Natural killer cell (primary cell): ENCODE data around the gene PLEKHA8. TPM values are rescaled to one million over a fixed set of nuclear protein-coding genes. Genes with fewer than 3 reads are reported as not detected.
A peak's percentile ranks its signal among the peaks of the same experiment; 100 is the strongest.

ENCODE experiments used
- ATAC-seq, 3 donors: fragments of 150-1000 bp in 2 of 3; fragments of 200-7000 bp in 1 of 3; cut with Tn5 transposase; 1 replicate in 1 of 3; 2 replicates in 2 of 3; pipeline ENCODE4 v1.10.0; 2021; ENCODE audit warnings: mild to moderate bottlenecking in 2 of 3, moderate library complexity in 2 of 3
- DNase-seq, 2 donors: peaks; one replicate each; pipeline versions ENCODE4 v3.0.0 to v3.0.0-alpha.2; 2013 to 2021; ENCODE audit warnings: mixed read lengths in 1 of 2
- H3K27ac ChIP-seq: one replicate; pipeline ENCODE4 v1.5.1; 2013; ENCODE audit warnings: mild to moderate bottlenecking, low read length
- H3K27me3 ChIP-seq: one replicate; pipeline ENCODE4 v1.6.1; 2013; ENCODE audit warnings: low read length; ENCODE audit not compliant: control insufficient read depth, insufficient read depth
- H3K36me3 ChIP-seq: one replicate; pipeline ENCODE4 v1.6.1; 2013; ENCODE audit warnings: low read length; ENCODE audit not compliant: control insufficient read depth, insufficient read depth
- H3K4me1 ChIP-seq: one replicate; pipeline ENCODE4 v1.6.1; 2013; ENCODE audit warnings: low read length; ENCODE audit not compliant: control insufficient read depth, insufficient read depth
- H3K4me3 ChIP-seq: one replicate; pipeline ENCODE4 v1.5.1; 2013; ENCODE audit warnings: low read length
- H3K9me3 ChIP-seq: one replicate; pipeline ENCODE4 v1.6.1; 2013; ENCODE audit warnings: low read length; ENCODE audit not compliant: control insufficient read depth, insufficient read depth
- H3K27ac Mint-ChIP-seq, 2 donors: one replicate each; pipeline ENCODE4 v1.8.0; 2022; ENCODE audit warnings: mild to moderate bottlenecking in 2 of 2, mixed read lengths in 2 of 2, moderate library complexity in 1 of 2
- H3K27me3 Mint-ChIP-seq, 2 donors: one replicate each; pipeline ENCODE4 v1.8.0; 2022; ENCODE audit warnings: low read depth in 2 of 2, mixed read lengths in 2 of 2
- H3K36me3 Mint-ChIP-seq: one replicate; pipeline ENCODE4 v1.8.0; 2022; ENCODE audit warnings: mixed read lengths
- H3K4me1 Mint-ChIP-seq, 2 donors: one replicate each; pipeline ENCODE4 v1.8.0; 2022; ENCODE audit warnings: mixed read lengths in 2 of 2
- H3K4me3 Mint-ChIP-seq: one replicate; pipeline ENCODE4 v1.8.0; 2022; ENCODE audit warnings: mild to moderate bottlenecking, moderate library complexity, mixed read lengths
- H3K9me3 Mint-ChIP-seq, 2 donors: one replicate each; pipeline ENCODE4 v1.8.0; 2022; ENCODE audit warnings: mixed read lengths in 2 of 2
- WGBS: methylation state at CpG from one replicate; pipeline ENCODE4 v1.1.7; 2013; ENCODE audit warnings: missing lambda C conversion rate; ENCODE audit not compliant: insufficient coverage; 5-methylcytosine and 5-hydroxymethylcytosine counted together
- intact Hi-C: fragments of 100-400 bp; cut with micrococcal nuclease; formaldehyde crosslinking; loops from one replicate; pipeline ENCODE4 v1.14.2; 2022
- total RNA-seq, 4 donors: library from RNA; stranded (reverse); fragments of 120-200 nt in 1 of 4; gene quantifications; one replicate each; pipeline versions ENCODE4 v1.2.3 to v1.2.4, GENCODE V29; 2013 to 2022
- TF ChIP-seq, protein P1 (sequence below): fragments of 200-600 bp; IDR thresholded peaks from one replicate; pipeline ENCODE4 v1.8.0; 2022; ENCODE audit warnings: antibody characterized with exemption

PLEKHA8 gene
- total RNA-seq, 3 donors from 2014 or later (not counting 1 experiment from before 2014, with no cell fraction given), result 8.7 to 12.8 (median 11.8) TPM

DNA sequence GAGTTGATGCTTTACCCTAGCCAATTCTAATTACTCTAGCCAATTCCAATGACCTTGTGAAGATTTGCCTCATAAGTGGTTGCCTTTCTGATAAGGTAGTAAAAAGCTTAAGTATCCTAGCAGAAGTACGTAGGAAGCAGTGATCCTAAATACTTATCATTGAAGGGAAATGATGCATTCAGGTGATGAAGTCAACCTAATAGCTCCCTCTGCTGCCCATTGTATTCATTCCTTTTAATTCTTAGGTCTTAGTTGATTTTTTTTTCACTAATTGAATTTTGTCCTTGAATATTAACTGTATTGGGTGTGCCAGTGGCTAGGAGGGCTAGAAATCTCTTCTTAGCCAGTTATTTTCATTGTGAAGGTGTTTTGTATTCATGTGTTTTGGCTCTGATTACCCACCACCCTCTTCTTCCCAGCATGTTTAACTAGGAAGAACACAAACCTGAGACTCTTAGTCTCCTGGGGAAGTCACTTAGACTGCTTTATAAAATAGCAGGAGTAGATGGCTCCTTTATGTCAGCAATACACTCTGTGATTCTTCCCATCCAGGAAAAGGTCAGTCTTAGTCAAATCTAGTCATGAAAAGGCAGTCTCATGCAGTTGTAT lies 46.3 kb downstream of the PLEKHA8 start:
- Mint-ChIP-seq H3K27ac (no peak overlapping the region), H3K27me3 (no peaks in the 10 kb centered on the region), H3K4me3 (no peak overlapping the region), H3K36me3 (no peaks in the 10 kb centered on the region), H3K4me1 (no peaks in the 10 kb centered on the region), H3K9me3 (no peaks in the 10 kb centered on the region)
- Histone ChIP-seq H3K4me3 (no peak overlapping the region), H3K27ac (no peak overlapping the region), H3K36me3 (peaks cover 7% of the 10 kb centered on the region), H3K4me1 (no peaks in the 10 kb centered on the region), H3K9me3 (no peaks in the 10 kb centered on the region), H3K27me3 (no peaks in the 10 kb centered on the region)
- 42% methylated on average over 1 of the region's 1 CpG for WGBS
- TF ChIP-seq, protein P1, sequence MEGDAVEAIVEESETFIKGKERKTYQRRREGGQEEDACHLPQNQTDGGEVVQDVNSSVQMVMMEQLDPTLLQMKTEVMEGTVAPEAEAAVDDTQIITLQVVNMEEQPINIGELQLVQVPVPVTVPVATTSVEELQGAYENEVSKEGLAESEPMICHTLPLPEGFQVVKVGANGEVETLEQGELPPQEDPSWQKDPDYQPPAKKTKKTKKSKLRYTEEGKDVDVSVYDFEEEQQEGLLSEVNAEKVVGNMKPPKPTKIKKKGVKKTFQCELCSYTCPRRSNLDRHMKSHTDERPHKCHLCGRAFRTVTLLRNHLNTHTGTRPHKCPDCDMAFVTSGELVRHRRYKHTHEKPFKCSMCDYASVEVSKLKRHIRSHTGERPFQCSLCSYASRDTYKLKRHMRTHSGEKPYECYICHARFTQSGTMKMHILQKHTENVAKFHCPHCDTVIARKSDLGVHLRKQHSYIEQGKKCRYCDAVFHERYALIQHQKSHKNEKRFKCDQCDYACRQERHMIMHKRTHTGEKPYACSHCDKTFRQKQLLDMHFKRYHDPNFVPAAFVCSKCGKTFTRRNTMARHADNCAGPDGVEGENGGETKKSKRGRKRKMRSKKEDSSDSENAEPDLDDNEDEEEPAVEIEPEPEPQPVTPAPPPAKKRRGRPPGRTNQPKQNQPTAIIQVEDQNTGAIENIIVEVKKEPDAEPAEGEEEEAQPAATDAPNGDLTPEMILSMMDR, result no peak
- DNase-seq (peak in 1 of 2 donors; percentile 43), ATAC-seq (no peak)
- intact Hi-C loops, result no loop called here

DNA sequence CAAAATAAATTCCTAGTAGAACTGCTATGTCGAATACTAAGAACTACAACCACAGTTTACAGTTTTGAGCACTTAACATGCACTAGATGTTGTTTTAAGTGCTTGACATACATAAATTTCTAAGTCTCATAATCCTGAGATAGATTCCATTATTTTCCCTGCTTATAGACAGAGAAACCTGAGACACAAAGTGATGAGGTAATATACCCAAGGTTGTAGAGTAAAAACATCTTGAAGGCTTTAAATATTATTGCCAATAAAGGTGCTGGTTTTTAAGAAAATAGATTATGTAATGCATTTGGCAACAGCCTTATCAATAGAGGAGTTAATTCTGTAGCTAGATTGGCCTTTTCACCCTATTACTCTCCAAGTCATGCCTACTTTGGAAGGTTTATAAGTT lies 48.2 kb downstream of the PLEKHA8 start:
- no peak overlapping the region for H3K4me3 Mint-ChIP-seq
- H3K36me3 Mint-ChIP-seq, result no peaks in the 10 kb centered on the region
- Histone ChIP-seq H3K9me3 (no peaks in the 10 kb centered on the region), H3K27me3 (no peaks in the 10 kb centered on the region), H3K4me1 (no peaks in the 10 kb centered on the region), H3K36me3 (peaks cover 9% of the 10 kb centered on the region), H3K4me3 (no peak overlapping the region), H3K27ac (no peak overlapping the region)
- no peak for ATAC-seq
- no peaks in the 10 kb centered on the region for H3K9me3 Mint-ChIP-seq
- no CpG with 5 or more reads among the region's 1 CpG for WGBS
- intact Hi-C loops, result no loop called here
- H3K27me3 Mint-ChIP-seq, result no peaks in the 10 kb centered on the region
- no peak for DNase-seq
- no peaks in the 10 kb centered on the region for H3K4me1 Mint-ChIP-seq
- TF ChIP-seq, protein P1, result no peak
- no peak overlapping the region for H3K27ac Mint-ChIP-seq

DNA sequence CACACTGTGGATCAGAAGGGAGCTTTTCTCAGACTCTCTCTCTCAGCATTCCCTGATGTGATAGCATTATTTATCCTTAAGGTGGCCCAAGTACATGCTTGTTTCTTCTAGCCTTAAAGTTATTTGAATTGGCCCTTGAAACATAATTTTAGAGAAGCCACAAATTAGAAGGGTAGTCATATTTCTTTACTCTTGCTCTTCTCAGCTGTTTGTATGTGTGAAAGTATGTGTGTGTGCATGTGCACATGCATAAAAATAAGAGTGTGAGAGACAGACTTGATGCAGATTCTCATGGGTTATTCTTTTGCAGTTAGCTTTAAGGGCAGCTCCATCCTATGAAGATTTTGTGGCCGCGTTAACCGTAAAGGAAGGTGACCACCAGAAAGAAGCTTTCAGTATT lies 50.1 kb downstream of the PLEKHA8 start:
- intact Hi-C loops, result no loop called here
- H3K4me3 Mint-ChIP-seq, result no peak overlapping the region
- peaks cover 0 to 1% of the 10 kb centered on the region in 2 donors for H3K4me1 Mint-ChIP-seq
- 97% methylated on average over 3 of the region's 3 CpGs for WGBS
- no peak overlapping the region for H3K27ac ChIP-seq
- no peaks in the 10 kb centered on the region for H3K9me3 Mint-ChIP-seq
- no peaks in the 10 kb centered on the region for H3K27me3 Mint-ChIP-seq
- no peak for DNase-seq
- no peaks in the 10 kb centered on the region for H3K9me3 ChIP-seq
- no peak overlapping the region for H3K4me3 ChIP-seq
- TF ChIP-seq, protein P1, result no peak
- H3K4me1 ChIP-seq, result no peaks in the 10 kb centered on the region
- no peak overlapping the region for H3K27ac Mint-ChIP-seq
- no peaks in the 10 kb centered on the region for H3K36me3 Mint-ChIP-seq
- no peak for ATAC-seq
- H3K27me3 ChIP-seq, result no peaks in the 10 kb centered on the region
- peaks cover 9% of the 10 kb centered on the region for H3K36me3 ChIP-seq

DNA sequence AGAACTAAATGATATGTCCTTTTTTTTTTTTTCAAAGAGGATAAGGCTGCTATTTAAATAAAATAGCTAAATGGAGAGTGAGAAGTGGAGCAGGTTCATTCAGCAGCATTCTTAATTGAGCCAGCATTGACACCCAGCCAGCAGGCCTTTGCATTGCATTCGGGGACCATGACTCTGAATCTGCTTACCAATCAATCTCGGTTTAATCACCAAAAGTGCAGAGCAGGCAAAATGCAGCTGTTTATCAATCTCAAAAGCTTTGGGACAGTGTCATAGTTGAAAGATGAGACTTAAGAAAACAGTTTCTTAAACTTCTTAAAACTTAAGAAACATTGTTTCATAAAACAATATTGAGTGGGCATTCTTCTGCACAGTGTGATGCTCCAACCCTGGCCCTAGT lies 51.7 kb downstream of the PLEKHA8 start:
- TF ChIP-seq, protein P1, result no peak
- no peak overlapping the region for H3K4me3 ChIP-seq
- no peaks in the 10 kb centered on the region for H3K4me1 ChIP-seq
- no peaks in the 10 kb centered on the region for H3K9me3 ChIP-seq
- no peak overlapping the region for H3K27ac Mint-ChIP-seq
- DNase-seq, result no peak
- peaks cover 9% of the 10 kb centered on the region for H3K36me3 ChIP-seq
- no peak overlapping the region for H3K27ac ChIP-seq
- 93% methylated on average over 2 of the region's 2 CpGs for WGBS
- H3K27me3 Mint-ChIP-seq, result no peaks in the 10 kb centered on the region
- no peak overlapping the region for H3K4me3 Mint-ChIP-seq
- no peaks in the 10 kb centered on the region for H3K9me3 Mint-ChIP-seq
- intact Hi-C loops, result no loop called here
- no peaks in the 10 kb centered on the region for H3K36me3 Mint-ChIP-seq
- H3K4me1 Mint-ChIP-seq, result peaks cover 0 to 7% of the 10 kb centered on the region in 2 donors
- no peak for ATAC-seq
- no peaks in the 10 kb centered on the region for H3K27me3 ChIP-seq
